Measurements from ENCODE around the gene RPTOR. TPM values are rescaled to one million over a fixed set of nuclear protein-coding genes. Genes with fewer than 3 reads are reported as not detected.

The RPTOR gene
- polyA plus RNA-seq, 1 of the 3 experiments (the other 2 are of a cell fraction) = 14.9 TPM

GRCh38 chr17:80799538-80800480 lies 255.2 kb downstream of the RPTOR start:
- no peak for DNase-seq
- Histone ChIP-seq H3K27ac (ENCODE audit: low read depth in 2 of 2, low read length in 1 of 2) (no peak overlapping the region), H3K36me3 (replicated peaks in 1 of 2; ENCODE audit: control insufficient read depth in 1 of 2, insufficient read depth in 2 of 2, low read length in 1 of 2) (no peaks in the 10 kb centered on the region), H3K4me1 (ENCODE audit: control insufficient read depth in 1 of 2, insufficient read depth in 2 of 2, low read depth in 1 of 2, low read length in 1 of 2) (peaks cover 0 to 17% of the 10 kb centered on the region in 2 experiments; a peak in 2 of 4 replicates), H3K79me2 (ENCODE audit: insufficient read depth) (no peaks in the 10 kb centered on the region), H3K9me3 (no peaks in the 10 kb centered on the region), H3K4me2 (no peak overlapping the region), H3F3A (replicated peaks; ENCODE audit: insufficient read depth) (no peaks in the 10 kb centered on the region), H3K27me3 (ENCODE audit: insufficient read depth) (no peaks in the 10 kb centered on the region), H3K4me3 (ENCODE audit: low read depth in 2 of 2, low read length in 1 of 2) (no peak overlapping the region), H2AFZ (ENCODE audit: low read depth) (no peak overlapping the region), H3K9me2 (no peaks in the 10 kb centered on the region), H4K20me1 (ENCODE audit: insufficient read depth) (no peaks in the 10 kb centered on the region), H3K9ac (no peak overlapping the region)
- ChIA-PET POLR2A (no interaction called here), CTCF (interaction anchor here (0.8 to 2.1 kb wide), 3 partner anchors 11 to 66 kb away, joined by 3 to 7 read pairs (median 5); no protein-coding TSS in a partner anchor)
- WGBS (ENCODE audit: low lambda C conversion rate) = 95% methylated on average over 38 of the region's 40 CpGs
- no peak for TF ChIP-seq SIN3A (IDR thresholded peaks at IDR 0.05; ENCODE audit: borderline replicate concordance, low read depth, low read length)
- no peak for TF ChIP-seq EP300 (IDR thresholded peaks at IDR 0.05; ENCODE audit: borderline replicate concordance in 1 of 2, low read depth in 1 of 2, low read length in 1 of 2)
- TF ChIP-seq, protein P1, sequence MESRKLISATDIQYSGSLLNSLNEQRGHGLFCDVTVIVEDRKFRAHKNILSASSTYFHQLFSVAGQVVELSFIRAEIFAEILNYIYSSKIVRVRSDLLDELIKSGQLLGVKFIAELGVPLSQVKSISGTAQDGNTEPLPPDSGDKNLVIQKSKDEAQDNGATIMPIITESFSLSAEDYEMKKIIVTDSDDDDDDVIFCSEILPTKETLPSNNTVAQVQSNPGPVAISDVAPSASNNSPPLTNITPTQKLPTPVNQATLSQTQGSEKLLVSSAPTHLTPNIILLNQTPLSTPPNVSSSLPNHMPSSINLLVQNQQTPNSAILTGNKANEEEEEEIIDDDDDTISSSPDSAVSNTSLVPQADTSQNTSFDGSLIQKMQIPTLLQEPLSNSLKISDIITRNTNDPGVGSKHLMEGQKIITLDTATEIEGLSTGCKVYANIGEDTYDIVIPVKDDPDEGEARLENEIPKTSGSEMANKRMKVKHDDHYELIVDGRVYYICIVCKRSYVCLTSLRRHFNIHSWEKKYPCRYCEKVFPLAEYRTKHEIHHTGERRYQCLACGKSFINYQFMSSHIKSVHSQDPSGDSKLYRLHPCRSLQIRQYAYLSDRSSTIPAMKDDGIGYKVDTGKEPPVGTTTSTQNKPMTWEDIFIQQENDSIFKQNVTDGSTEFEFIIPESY (IDR thresholded peaks at IDR 0.05; ENCODE audit: borderline replicate concordance, low read depth) = no peak
- TF ChIP-seq, protein P2, sequence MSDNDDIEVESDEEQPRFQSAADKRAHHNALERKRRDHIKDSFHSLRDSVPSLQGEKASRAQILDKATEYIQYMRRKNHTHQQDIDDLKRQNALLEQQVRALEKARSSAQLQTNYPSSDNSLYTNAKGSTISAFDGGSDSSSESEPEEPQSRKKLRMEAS (IDR thresholded peaks at IDR 0.05; ENCODE audit: low read depth) = no peak
- no peak for TF ChIP-seq TEAD4 (IDR thresholded peaks at IDR 0.05; ENCODE audit: borderline replicate concordance, insufficient read depth)
- TF ChIP-seq RCOR1 (IDR thresholded peaks at IDR 0.05; ENCODE audit: low read length) = no peak
- no peak for TF ChIP-seq CHD2 (IDR thresholded peaks at IDR 0.05; ENCODE audit: low read length, partially characterized antibody)
- TF ChIP-seq, protein P3, sequence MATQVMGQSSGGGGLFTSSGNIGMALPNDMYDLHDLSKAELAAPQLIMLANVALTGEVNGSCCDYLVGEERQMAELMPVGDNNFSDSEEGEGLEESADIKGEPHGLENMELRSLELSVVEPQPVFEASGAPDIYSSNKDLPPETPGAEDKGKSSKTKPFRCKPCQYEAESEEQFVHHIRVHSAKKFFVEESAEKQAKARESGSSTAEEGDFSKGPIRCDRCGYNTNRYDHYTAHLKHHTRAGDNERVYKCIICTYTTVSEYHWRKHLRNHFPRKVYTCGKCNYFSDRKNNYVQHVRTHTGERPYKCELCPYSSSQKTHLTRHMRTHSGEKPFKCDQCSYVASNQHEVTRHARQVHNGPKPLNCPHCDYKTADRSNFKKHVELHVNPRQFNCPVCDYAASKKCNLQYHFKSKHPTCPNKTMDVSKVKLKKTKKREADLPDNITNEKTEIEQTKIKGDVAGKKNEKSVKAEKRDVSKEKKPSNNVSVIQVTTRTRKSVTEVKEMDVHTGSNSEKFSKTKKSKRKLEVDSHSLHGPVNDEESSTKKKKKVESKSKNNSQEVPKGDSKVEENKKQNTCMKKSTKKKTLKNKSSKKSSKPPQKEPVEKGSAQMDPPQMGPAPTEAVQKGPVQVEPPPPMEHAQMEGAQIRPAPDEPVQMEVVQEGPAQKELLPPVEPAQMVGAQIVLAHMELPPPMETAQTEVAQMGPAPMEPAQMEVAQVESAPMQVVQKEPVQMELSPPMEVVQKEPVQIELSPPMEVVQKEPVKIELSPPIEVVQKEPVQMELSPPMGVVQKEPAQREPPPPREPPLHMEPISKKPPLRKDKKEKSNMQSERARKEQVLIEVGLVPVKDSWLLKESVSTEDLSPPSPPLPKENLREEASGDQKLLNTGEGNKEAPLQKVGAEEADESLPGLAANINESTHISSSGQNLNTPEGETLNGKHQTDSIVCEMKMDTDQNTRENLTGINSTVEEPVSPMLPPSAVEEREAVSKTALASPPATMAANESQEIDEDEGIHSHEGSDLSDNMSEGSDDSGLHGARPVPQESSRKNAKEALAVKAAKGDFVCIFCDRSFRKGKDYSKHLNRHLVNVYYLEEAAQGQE (IDR thresholded peaks at IDR 0.05; ENCODE audit: low read depth, low read length) = no peak
- no peak for TF ChIP-seq EZH2phosphoT487 (IDR thresholded peaks at IDR 0.05; ENCODE audit: borderline replicate concordance, low read depth)
- TF ChIP-seq SMC3 (IDR thresholded peaks at IDR 0.05; ENCODE audit: low read depth, low read length) = no peak
- no peak for TF ChIP-seq TAF1 (IDR thresholded peaks at IDR 0.05; ENCODE audit: borderline replicate concordance, low read depth, low read length)
- TF ChIP-seq, protein P4, sequence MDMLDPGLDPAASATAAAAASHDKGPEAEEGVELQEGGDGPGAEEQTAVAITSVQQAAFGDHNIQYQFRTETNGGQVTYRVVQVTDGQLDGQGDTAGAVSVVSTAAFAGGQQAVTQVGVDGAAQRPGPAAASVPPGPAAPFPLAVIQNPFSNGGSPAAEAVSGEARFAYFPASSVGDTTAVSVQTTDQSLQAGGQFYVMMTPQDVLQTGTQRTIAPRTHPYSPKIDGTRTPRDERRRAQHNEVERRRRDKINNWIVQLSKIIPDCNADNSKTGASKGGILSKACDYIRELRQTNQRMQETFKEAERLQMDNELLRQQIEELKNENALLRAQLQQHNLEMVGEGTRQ (IDR thresholded peaks at IDR 0.05; ENCODE audit: borderline replicate concordance, low read depth, low read length) = no peak
- TF ChIP-seq GABPA (IDR thresholded peaks at IDR 0.05; ENCODE audit: low read depth) = no peak
- no peak for TF ChIP-seq YY1 (IDR thresholded peaks at IDR 0.05; ENCODE audit: low read depth)
- TF ChIP-seq ELF1 (IDR thresholded peaks at IDR 0.05) = no peak
